GM19023 (cell line): ENCODE data around the gene AKAP9.
"Not testable (repeated sequence)": the region's sequence is repeated elsewhere in the genome, so short reads cannot be mapped to it uniquely, and the experiment has no call there.

Experiments used
- ATAC-seq: cut with Tn5 transposase; IDR thresholded peaks from one replicate; pipeline ENCODE4 v1.9.1; 2021; ENCODE audit warnings: mild to moderate bottlenecking, moderate library complexity; ENCODE audit not compliant: unreplicated experiment

AKAP9 gene

DNA sequence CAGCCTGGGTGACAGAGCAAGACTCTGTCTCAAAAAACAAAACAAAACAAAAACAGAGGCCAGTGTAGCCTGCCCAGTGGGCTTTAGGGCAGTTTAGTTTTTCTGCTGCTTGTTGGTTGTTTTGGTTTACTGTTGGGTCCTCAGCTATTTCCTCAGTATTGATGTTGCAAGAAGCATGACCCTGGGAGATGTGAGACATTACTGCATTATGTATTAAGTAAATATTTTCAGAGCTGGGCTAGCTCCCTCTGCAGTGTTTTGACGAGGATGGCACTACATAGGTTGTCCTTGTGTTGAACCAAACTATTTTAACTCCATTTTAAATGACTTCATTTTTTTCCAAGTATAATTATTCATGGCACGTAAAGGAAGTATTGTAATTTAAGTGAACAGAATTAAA lies 4.8 kb downstream of the AKAP9 start:
- ATAC-seq: no peak

DNA sequence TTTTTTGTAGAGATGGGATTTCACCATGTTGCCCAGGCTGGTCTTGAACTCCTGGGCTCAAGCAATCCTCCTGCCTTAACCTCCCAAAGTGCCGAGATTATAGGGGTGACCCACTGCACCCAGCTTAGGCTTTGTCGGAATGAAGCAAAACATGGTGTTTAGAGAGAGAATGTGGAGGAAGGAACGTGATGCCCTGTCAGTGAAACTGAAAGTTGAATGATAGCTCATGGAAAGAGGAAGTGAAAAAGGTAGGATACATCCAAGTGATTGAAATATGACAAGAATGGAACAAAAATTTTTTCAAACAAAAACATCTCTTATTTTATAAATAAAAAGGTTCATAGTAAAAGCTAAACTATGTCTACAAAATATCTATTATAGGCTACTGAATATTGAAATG lies 5.9 kb downstream of the AKAP9 start:
- no peak for ATAC-seq

DNA sequence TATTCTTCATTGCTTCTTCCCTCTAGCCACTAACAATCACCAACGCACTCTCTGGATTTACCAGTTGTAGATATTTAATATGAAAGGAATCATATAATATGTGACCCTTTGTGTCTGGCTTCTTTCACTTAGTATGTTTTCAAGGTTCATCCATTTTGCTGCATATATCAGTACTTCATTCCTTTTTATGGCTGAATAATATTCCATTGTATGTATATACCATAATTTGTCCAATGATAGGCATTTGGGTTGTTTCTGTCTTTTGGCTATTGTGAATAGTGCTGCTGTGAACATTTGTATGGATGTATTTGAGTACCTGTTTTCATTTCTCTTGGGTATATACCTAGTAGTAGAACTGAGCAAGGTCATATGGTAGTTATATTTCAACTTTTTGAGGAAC lies 7.3 kb downstream of the AKAP9 start:
- no peak for ATAC-seq

DNA sequence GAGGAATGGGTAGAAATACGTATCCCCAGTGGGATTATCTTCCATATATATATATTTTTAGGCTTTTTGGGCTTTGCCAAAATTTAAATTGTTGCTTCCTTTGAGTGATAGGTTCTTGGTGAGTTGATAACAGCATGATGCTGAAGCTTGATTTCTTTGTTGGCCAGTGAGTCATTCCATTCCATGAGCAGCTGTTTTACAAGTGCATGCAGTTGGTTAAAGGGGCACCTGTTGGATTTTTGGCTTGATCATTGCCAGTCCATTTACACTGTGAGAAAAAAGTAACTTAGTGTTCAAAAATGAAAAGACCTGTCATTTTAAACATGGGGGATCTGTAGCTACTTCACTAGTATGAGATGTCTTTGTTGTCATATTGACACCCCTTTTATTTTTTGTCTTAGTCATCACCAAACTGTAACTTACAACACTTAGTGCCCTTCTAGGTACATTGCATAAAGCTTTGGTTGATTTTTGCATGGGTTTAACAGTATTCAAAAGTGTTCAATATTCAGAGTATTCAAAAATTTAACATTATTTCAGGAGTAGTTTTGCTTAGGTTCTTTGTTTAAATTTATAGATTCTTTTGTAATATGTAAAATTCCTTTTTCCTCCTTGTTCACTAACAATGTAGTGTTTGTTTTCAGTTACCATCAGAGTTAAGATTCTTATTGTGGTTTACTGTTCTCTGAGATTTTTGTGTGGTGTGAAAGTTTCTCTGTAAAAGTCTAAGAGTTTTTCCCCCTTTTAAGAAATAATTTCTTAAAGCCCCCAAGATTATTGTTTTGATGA lies 8.8 kb downstream of the AKAP9 start:
- no peak for ATAC-seq

DNA sequence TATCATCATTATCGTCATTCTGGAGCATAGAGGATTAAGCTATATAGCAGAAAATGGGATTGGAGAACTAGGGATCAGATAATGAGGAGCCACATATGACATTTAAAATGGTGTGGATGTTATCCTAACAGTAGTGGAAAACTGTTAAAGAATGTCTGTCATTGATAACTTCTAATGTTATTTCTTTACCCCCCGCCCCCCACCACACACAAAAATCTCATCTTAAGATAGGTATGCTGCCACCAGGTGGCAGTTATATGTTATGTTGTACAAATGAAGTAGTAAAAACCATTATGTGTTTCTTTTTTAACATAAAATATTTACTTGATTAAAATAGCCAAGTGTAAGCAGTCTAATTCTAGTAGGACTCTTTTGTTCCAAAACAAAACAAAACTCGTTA lies 13.0 kb downstream of the AKAP9 start:
- ATAC-seq: no peak

DNA sequence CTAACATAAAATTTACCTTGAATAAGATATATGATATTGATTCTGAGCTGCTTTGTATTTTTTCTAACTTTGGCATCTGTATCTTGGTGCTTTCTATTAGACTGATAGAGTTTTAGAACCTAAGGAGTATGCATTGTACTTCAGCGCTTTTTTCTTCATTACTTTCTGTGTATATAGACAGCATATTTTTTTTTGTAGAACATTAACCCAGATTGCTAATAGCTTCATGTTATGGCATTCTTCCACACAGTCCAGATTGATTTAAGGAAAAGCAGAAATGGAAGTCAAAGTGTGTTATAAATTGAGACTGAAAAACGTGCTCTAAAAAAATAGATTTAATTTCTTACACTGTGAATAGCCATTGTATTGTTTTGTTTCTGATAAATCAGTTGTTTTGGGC lies 15.8 kb downstream of the AKAP9 start:
- ATAC-seq: not testable (repeated sequence)

DNA sequence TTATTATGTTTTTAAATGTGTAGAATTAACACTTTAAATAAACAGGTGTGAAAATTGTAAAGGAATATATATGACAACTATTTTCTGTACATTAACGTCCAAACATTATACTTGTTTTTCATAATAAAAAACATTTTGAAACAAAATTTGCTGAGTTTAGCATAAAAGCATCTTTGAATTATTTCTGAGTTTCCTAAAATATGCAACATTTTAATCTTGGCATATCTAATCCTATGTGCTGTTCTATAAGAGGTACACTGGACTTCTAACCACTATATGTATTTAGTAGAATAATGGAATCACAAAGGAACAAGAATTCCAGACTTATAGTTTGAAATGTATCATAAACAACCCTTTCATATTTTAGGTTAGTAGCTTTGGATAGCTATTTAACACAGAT lies 16.6 kb downstream of the AKAP9 start:
- no peak for ATAC-seq

DNA sequence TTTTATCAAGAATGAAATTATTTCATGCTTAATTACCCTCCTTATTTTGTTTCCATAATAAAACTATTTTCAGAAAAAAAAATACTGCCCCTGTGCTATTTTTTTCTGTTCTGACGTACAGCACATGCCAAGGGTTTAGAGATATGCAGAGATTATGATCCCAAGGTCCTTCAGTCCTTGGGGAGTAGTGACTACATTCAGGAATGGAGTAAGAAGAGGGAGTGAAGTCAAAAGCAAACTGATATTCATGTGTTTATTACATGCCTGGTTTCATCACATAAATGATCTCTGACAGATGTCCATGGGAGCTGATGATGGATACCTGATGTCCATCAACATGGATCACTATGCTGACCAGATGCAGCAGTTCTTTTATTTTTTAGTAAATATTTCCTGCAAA lies 17.2 kb downstream of the AKAP9 start:
- no peak for ATAC-seq

DNA sequence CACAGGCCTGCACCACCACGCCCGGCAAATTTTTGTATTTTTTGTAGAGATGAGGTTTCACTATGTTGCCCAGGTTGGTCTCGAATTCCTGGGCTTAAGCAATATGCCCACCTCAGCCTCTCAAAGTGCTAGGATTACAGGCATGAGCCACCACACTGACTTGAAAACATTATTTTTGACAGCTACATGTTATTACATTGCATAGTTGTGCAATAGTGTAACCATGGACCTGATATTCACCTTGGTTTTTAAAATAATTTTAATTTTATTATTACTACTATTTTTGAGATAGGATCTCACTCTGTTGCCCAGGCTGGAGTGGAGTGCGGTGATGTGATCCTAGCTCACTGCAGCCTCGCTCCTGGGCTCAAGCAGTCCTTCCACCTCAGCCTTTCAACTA lies 18.4 kb downstream of the AKAP9 start:
- no peak for ATAC-seq

DNA sequence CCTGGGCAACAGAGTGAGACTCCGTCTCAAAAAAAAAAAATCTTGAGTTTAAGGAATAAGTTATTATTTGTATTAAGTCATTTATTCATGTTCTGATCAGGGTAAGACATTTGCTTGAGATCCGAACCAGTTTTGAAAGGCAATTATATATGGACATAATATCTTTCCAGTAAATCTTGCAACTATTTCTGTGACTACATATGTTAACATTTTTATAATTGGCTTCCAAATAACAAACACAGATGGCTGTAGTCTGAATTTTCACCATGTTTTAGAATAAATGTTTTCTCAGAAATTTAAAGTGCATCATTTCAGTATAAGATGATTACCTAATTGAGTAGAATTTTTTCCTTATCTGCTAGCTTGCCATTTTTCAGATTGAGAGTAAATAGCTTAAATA lies 21.2 kb downstream of the AKAP9 start:
- no peak for ATAC-seq

DNA sequence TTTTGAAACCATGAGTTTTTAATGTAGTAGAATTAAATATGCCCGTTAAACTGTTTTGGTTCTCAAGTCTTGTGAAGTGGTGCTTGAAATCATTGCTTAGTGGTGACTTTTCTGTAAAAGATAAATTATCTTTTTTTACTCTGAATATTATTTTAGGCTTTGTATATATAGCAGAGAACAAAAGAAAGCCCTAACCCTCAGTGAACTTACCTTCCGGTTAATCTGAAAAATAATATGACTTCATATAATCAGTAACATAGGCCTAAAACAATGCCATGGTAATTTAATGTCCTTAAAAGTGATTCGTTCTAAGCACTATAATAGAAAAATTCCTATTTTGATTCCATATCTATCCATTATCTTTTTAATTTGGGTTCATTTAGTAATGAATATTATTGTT lies 21.8 kb downstream of the AKAP9 start:
- no peak for ATAC-seq

DNA sequence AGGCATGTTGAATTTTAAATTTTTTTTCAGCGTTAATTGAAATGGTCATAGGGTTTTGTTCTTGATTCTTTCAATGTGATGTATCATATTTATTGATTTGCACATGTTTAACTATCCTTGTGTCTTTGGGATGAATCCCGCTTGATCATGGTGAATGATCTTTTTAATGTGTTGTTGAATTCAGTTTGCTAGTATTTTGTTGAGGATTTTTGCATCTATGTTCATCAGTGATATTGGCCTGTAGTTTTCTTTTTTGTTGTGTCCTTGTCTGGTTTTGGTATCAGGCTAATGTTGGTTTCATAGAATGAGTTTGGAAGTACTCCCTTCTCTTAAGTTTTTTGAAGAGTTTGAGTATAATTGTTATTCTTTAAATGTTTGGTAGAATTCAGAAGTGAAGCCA lies 26.9 kb downstream of the AKAP9 start:
- ATAC-seq: not testable (repeated sequence)

DNA sequence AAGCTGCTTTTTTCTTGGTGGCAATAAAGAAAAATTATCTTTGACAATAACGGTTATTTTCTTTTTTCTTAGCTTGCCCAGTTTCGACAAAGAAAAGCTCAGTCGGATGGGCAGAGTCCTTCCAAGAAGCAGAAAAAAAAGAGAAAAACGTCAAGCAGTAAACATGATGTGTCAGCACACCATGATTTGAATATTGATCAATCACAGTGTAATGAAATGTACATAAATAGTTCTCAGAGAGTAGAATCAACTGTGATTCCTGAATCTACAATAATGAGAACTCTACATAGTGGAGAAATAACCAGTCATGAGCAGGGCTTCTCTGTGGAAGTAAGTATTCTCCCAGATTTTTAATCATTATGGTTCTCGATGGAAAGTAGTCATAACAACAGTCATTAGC lies 33.0 kb downstream of the AKAP9 start:
- ATAC-seq: no peak

DNA sequence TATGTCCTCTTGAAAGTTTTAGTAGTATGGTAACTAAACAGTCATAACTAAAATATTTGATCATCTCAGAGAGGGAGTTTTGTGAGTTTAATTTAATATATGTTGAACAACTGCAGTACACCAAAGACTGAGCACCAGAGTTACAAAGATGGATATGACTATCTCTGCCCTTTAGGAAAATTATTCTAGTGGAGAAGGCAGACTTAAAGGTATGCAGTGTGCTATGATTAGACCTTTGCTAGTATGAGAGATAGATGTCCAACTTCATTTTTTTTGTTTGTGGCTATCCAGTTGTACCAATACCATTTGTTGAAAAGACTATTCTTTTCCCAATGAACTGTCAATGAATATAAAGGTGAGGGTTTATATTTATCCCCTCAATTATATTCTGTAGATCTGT lies 33.4 kb downstream of the AKAP9 start:
- no peak for ATAC-seq

DNA sequence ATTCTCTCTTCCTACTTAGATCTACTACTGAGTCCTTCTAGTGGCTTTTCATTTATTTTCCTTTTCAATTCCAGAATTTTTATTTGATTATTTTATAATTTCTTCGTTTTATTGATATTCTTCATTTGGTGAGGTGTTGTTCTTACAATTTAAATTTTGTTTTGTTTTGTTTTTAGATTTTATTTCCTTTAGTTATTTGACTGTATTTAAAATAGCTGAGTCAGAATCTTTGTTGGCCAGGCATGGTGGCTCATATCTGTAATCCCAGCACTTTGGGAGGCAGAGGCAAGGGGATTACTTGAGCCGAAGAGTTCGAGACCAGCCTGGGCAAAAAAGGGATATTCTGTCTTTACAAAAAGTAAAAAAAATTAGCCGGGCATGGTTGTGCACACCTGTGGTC lies 36.1 kb downstream of the AKAP9 start:
- no peak for ATAC-seq

DNA sequence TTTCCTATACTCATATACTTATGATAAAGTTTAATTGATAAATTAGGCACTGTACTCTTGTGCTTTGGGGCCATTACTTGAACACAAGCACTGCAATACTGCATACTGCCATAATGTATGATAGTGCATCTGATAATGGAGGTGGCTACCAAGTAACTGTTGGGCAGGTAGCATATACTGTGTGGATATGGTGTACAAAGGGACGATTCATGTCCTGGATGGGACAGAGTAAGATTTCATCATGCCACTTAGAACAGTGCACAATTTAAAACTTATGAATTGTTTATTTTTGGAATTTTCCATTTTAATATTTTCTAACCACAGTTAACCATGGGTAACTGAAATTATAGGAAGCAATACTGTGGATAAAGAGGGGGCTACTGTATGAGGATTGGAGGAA lies 38.9 kb downstream of the AKAP9 start:
- ATAC-seq: no peak

DNA sequence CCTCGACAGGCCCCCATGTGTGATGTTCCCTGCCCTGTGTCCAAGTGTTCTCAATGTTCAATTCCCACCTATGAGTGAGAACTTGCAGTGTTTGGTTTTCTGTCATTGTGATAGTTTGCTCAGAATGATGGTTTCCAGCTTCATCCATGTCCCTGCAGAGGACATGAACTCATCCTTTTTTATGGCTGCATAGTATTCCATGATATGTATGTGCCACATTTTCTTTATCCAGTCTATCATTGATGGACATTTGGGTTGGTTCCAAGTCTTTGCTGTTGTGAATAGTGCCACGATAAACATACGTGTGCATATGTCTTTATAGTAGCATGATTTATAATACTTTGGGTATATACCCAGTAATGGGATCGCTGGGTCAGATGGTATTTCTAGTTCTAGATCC lies 41.7 kb downstream of the AKAP9 start:
- ATAC-seq: not testable (repeated sequence)

DNA sequence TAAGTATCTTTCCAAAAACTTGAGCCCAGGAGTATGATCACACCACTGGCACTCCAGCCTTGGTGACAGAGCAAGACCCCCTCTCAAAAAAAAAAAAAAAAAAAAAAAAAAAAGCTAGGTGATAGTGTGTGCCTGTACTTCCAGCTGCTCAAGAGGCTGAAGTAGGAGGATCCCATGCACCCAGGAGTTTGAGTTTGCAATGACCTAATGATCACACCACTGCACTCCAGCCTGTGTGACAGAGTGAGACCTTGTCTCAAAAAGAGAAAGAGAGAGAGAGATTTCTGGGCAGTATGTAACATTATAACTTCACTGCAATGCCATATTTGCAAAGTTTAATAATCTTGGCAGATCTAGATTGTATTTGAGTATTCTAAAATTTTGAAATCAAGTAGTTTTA lies 47.6 kb downstream of the AKAP9 start:
- no peak for ATAC-seq

DNA sequence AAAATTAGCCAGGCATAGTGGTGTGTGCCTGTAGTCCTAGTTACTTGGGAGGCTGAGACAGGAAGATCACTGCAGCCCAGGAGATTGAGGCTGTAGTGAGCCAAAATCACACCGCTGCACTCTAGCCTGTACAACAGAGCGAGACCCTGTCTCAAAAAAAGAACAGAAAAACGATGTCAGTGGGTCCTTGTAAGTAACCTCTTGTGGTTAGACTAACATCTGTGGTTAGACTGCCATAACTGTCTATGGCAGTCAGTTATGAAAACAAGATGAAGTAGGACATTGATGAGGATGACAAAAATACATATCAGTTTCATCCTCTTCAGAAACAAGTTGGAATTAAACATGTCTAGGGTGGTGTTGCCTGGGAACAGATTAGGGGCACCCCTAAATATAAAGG lies 53.3 kb downstream of the AKAP9 start:
- no peak for ATAC-seq

DNA sequence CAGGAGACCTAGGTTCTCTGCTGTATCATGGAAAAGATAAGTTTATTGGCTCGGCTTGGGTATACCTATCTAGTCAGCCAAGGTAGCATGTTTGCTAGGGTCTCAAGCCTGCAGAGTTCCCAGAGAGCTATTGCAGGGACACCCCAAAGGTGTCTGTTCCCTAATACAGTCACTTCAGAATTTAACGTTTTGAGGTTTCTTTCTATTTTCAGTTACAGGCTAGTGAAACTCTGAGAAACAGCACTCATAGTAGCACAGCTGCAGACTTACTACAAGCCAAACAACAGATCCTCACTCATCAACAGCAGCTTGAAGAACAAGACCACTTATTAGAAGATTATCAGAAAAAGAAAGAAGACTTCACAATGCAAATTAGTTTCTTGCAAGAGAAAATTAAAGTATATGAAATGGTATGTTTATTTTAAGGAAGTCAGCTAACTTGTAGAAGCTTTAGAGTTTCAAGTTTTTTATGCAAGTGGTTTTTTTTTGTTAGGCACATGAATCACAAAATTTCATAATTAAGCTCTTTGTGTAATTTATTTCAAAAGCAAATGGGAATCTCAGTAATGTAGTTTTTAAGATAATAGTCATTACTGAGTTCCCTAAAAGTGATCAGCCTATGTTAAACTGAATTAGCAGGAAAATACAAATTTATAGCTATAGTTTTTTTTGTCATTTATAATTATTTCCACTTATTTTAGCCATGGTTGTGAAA lies 54.9 kb downstream of the AKAP9 start:
- peak; percentile 97 for ATAC-seq

DNA sequence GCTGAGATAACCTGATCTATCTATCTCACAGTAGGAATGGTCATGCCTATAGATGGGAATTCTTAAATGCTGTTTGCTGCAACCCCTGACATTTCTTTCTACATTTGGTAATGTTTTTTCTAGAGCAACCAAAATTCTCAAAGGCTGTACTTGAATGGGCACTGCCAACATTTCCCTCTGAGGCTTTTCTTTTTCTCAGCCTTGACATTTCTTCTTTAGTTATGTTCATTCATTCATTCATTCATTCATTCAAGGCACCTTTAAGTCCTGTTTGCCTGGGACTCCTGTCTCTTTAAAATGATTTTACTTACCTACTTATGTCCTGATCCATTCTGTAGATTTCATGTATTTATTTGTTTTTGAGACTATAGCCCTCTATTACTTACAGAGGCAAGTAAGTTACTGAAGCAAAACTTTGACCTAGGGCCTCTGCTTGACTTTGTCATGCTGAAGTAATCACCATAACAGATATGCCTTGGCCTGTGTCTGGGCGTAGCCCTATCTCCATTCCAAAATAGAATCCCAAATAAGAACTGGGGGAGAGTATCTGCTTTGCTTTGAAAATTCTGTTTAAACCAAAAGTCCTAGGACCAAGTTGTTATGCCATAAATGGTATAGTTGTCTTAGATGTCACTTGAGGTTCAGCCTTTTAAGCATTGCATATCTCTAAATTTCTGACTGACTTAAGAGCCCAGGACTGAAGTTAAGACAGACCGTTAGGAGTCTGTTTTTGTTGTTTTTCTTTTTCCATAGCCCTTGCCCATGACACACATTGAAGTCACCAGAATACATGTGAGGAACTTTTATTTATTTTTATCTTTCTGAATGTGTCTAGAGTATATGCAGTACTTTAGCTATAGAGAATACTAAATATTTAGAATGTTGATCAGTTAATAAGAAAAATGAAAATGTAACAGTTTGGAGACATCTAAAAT lies 59.2 kb downstream of the AKAP9 start:
- no peak for ATAC-seq

DNA sequence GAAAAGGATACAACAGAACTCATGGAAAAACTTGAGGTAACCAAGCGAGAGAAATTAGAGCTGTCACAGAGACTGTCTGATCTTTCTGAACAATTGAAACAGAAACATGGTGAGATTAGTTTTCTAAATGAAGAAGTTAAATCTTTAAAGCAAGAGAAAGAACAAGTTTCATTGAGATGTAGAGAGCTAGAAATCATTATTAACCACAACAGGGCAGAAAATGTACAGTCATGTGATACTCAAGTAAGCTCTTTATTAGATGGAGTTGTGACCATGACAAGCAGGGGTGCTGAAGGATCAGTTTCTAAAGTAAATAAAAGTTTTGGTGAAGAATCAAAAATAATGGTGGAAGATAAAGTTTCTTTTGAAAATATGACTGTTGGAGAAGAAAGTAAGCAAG lies 62.1 kb downstream of the AKAP9 start:
- no peak for ATAC-seq
